GM18907 (cell line): ENCODE results near the gene TEX35.

Source experiments
- ATAC-seq: cut with Tn5 transposase; IDR thresholded peaks from one replicate; pipeline ENCODE4 v1.9.1; 2021; ENCODE audit warnings: mild to moderate bottlenecking, moderate library complexity; ENCODE audit not compliant: unreplicated experiment

TEX35 gene

GRCh38 chr1:178512566-178513277 is at the start of gene TEX35:
TEX35 (plus strand) TSS chr1:178513109; CDS start chr1:178513189, 80 bp downstream.
- ATAC-seq = no peak

GRCh38 chr1:178464141-178464540 is 48.8 kb upstream of the TEX35 start:
- no peak for ATAC-seq

GRCh38 chr1:178464566-178464965 is 48.3 kb upstream of the TEX35 start:
- no peak for ATAC-seq

GRCh38 chr1:178465011-178465410 is 47.9 kb upstream of the TEX35 start:
- no peak for ATAC-seq

- ATAC-seq = no peak
These were observed 45.1 kb upstream of the TEX35 start for GRCh38 chr1:178467837-178468236.

GRCh38 chr1:178470411-178470960 is 42.4 kb upstream of the TEX35 start:
- no peak for ATAC-seq

- no peak for ATAC-seq
These were observed 40.4 kb upstream of the TEX35 start for GRCh38 chr1:178472531-178472930.

GRCh38 chr1:178477373-178477772 is 35.5 kb upstream of the TEX35 start:
- ATAC-seq = no peak

GRCh38 chr1:178477841-178478240 is 35.1 kb upstream of the TEX35 start:
- ATAC-seq = no peak

- no peak for ATAC-seq
These were observed 29.5 kb upstream of the TEX35 start for GRCh38 chr1:178483251-178483957.

GRCh38 chr1:178484698-178485225 is 28.1 kb upstream of the TEX35 start:
- ATAC-seq = no peak

- ATAC-seq = no peak
These were observed 27.3 kb upstream of the TEX35 start for GRCh38 chr1:178485541-178485981.

GRCh38 chr1:178486100-178487069 is 26.5 kb upstream of the TEX35 start:
- no peak for ATAC-seq

- no peak for ATAC-seq
These were observed 25.8 kb upstream of the TEX35 start for GRCh38 chr1:178487070-178487615.

GRCh38 chr1:178488393-178488792 is 24.5 kb upstream of the TEX35 start:
- no peak for ATAC-seq

- no peak for ATAC-seq
These were observed 23.5 kb upstream of the TEX35 start for GRCh38 chr1:178489399-178489798.

- ATAC-seq = no peak
These were observed 22.8 kb upstream of the TEX35 start for GRCh38 chr1:178490136-178490535.

- no peak for ATAC-seq
These were observed 21.9 kb upstream of the TEX35 start for GRCh38 chr1:178490967-178491366.

- no peak for ATAC-seq
These were observed 21.2 kb upstream of the TEX35 start for GRCh38 chr1:178491721-178492120.

GRCh38 chr1:178492341-178492740 is 20.6 kb upstream of the TEX35 start:
- no peak for ATAC-seq
